Small intestine (tissue), 7 donors: ENCODE measurements around the gene AFF2. TPM values are rescaled to one million over a fixed set of nuclear protein-coding genes. Genes with fewer than 3 reads are reported as not detected.

ENCODE experiments used
- DNase-seq, 2 donors: peaks; one replicate each; pipeline versions ENCODE4 v3.0.0 to v3.0.0-alpha.2; 2013
- FAIRE-seq: peaks from 2 replicates; lab custom pipeline; 2012; peaks lifted over from hg19 to GRCh38; lab: Jason Lieb, UNC
- H3K27ac ChIP-seq, 3 donors: one replicate each; pipeline ENCODE4 v1.5.1; 2013; ENCODE audit warnings: low read length in 2 of 3, mild to moderate bottlenecking in 2 of 3, control low read depth in 1 of 3, inconsistent platforms in 1 of 3, low read depth in 1 of 3, moderate library complexity in 1 of 3
- H3K27me3 ChIP-seq, 3 donors: one replicate each; pipeline ENCODE4 v1.6.1; 2013; ENCODE audit warnings: low read length in 3 of 3, inconsistent platforms in 1 of 3; ENCODE audit not compliant: control insufficient read depth in 3 of 3, insufficient read depth in 3 of 3
- H3K36me3 ChIP-seq, 3 donors: one replicate each; pipeline ENCODE4 v1.6.1; 2013; ENCODE audit warnings: low read length in 3 of 3, inconsistent platforms in 1 of 3, low read depth in 1 of 3, mild to moderate bottlenecking in 1 of 3, moderate library complexity in 1 of 3; ENCODE audit not compliant: control insufficient read depth in 3 of 3, insufficient read depth in 2 of 3
- H3K4me1 ChIP-seq, 3 donors: one replicate each; pipeline ENCODE4 v1.6.1; 2013; ENCODE audit warnings: low read length in 2 of 3, inconsistent platforms in 1 of 3, low read depth in 1 of 3, mild to moderate bottlenecking in 1 of 3, moderate library complexity in 1 of 3; ENCODE audit not compliant: control insufficient read depth in 3 of 3, insufficient read depth in 2 of 3
- H3K4me3 ChIP-seq, 3 donors: one replicate each; pipeline ENCODE4 v1.5.1; 2013; ENCODE audit warnings: low read length in 3 of 3, control low read depth in 1 of 3, inconsistent platforms in 1 of 3, low read depth in 1 of 3, mild to moderate bottlenecking in 1 of 3, moderate library complexity in 1 of 3
- H3K9me3 ChIP-seq, 2 donors: one replicate each; pipeline ENCODE4 v1.6.1; 2013; ENCODE audit warnings: low read depth in 1 of 2, low read length in 1 of 2; ENCODE audit not compliant: control insufficient read depth in 2 of 2, insufficient read depth in 1 of 2
- WGBS, 3 donors: extraction: QIAGEN DNeasy Blood & Tissue Kit; methylation state at CpG; one replicate each; pipeline ENCODE4 v1.1.7; 2013; 5-methylcytosine and 5-hydroxymethylcytosine counted together
- polyA plus RNA-seq, 4 donors: library from polyadenylated mRNA; stranded (reverse) in 3 of 4; unstranded in 1 of 4; fragments of 200-250 nt in 3 of 4; fragments of 120-200 nt in 1 of 4; gene quantifications; one replicate each; pipeline versions ENCODE4 v1.2.1 to v1.2.3, GENCODE V29; 2013
- donor health status: healthy with polysubstance abuse.
- donor health status: control.
- donor health status: control.
- donor health status: Bipolar disorder and iron deficiency.
- donor health status: healthy.

Gene AFF2
- polyA plus RNA-seq, 4 donors, result 0.34 to 1.2 TPM; not detected in 2

- Histone ChIP-seq H3K4me3 (no peak overlapping the region), H3K27ac (no peak overlapping the region), H3K4me1 (no peaks in the 10 kb centered on the region), H3K27me3 (no peaks in the 10 kb centered on the region), H3K9me3 (no peaks in the 10 kb centered on the region), H3K36me3 (no peaks in the 10 kb centered on the region)
- WGBS, 3 donors, result 68 to 91% (median 80%) methylated on average over 3 of the region's 3 CpGs
- FAIRE-seq (no peak), DNase-seq (no peak)
Measured at GRCh38 chrX:149006235-149006634, 505.8 kb downstream of the AFF2 start.

GRCh38 chrX:149007423-149007822 is 507.0 kb downstream of the AFF2 start:
- Histone ChIP-seq H3K36me3 (no peaks in the 10 kb centered on the region), H3K27ac (no peak overlapping the region), H3K4me3 (no peak overlapping the region), H3K4me1 (no peaks in the 10 kb centered on the region), H3K9me3 (no peaks in the 10 kb centered on the region), H3K27me3 (no peaks in the 10 kb centered on the region)
- DNase-seq (no peak), FAIRE-seq (no peak)
- WGBS, 3 donors, result 40 to 50% (median 47%) methylated on average over 4 of the region's 4 CpGs

- no peak for FAIRE-seq
- no peak overlapping the region for H3K4me3 ChIP-seq
- H3K36me3 ChIP-seq, result no peaks in the 10 kb centered on the region
- H3K27ac ChIP-seq, result peak overlapping the region in 1 of 3 donors; percentile 42
- peak; percentile 22 to 55 for DNase-seq
- no peaks in the 10 kb centered on the region for H3K27me3 ChIP-seq
- H3K9me3 ChIP-seq, result no peaks in the 10 kb centered on the region
- WGBS, 3 donors, result 5 to 47% (median 15%) methylated on average over 4 of the region's 4 CpGs
- no peaks in the 10 kb centered on the region for H3K4me1 ChIP-seq
Measured at GRCh38 chrX:149010013-149010852, 509.8 kb downstream of the AFF2 start.

GRCh38 chrX:149010853-149011224 is 510.4 kb downstream of the AFF2 start:
- H3K4me3 ChIP-seq, result no peak overlapping the region
- WGBS, 3 donors, result 8 to 55% (median 19%) methylated on average over 5 of the region's 5 CpGs
- no peaks in the 10 kb centered on the region for H3K27me3 ChIP-seq
- no peaks in the 10 kb centered on the region for H3K9me3 ChIP-seq
- H3K4me1 ChIP-seq, result no peaks in the 10 kb centered on the region
- FAIRE-seq (no peak), DNase-seq (peak; percentile 1 to 44)
- peak overlapping the region in 1 of 3 donors; percentile 42 for H3K27ac ChIP-seq
- no peaks in the 10 kb centered on the region for H3K36me3 ChIP-seq

GRCh38 chrX:149013081-149013480 is 512.7 kb downstream of the AFF2 start:
- Histone ChIP-seq H3K27ac (no peak overlapping the region), H3K36me3 (no peaks in the 10 kb centered on the region), H3K4me3 (no peak overlapping the region), H3K27me3 (no peaks in the 10 kb centered on the region), H3K9me3 (no peaks in the 10 kb centered on the region), H3K4me1 (no peaks in the 10 kb centered on the region)
- no peak for FAIRE-seq
- DNase-seq, result no peak
- WGBS, 3 donors, result 77 to 97% (median 91%) methylated on average over 2 of the region's 2 CpGs

GRCh38 chrX:149021159-149021558 is 520.7 kb downstream of the AFF2 start:
- 72 to 80% (median 72%) methylated on average over 2 of the region's 2 CpGs for WGBS, 3 donors
- no peaks in the 10 kb centered on the region for H3K9me3 ChIP-seq
- H3K36me3 ChIP-seq, result no peaks in the 10 kb centered on the region
- DNase-seq (no peak), FAIRE-seq (no peak)
- H3K4me3 ChIP-seq, result no peak overlapping the region
- no peaks in the 10 kb centered on the region for H3K27me3 ChIP-seq
- no peaks in the 10 kb centered on the region for H3K4me1 ChIP-seq
- H3K27ac ChIP-seq, result no peak overlapping the region

- 48 to 75% (median 61%) methylated on average over 2 of the region's 2 CpGs for whole genome bisulfite sequencing, 3 donors
- no peaks in the 10 kb centered on the region for H3K36me3 ChIP-seq
- no peak overlapping the region for H3K27ac ChIP-seq
- H3K4me3 ChIP-seq, result no peak overlapping the region
- FAIRE-seq, result no peak
- no peaks in the 10 kb centered on the region for H3K4me1 ChIP-seq
- DNase-seq, result no peak
- H3K27me3 ChIP-seq, result no peaks in the 10 kb centered on the region
- no peaks in the 10 kb centered on the region for H3K9me3 ChIP-seq
Measured at GRCh38 chrX:149022485-149022884, 522.1 kb downstream of the AFF2 start.

- 54 to 89% (median 72%) methylated on average over 2 of the region's 2 CpGs for WGBS, 3 donors
- H3K36me3 ChIP-seq, result no peaks in the 10 kb centered on the region
- no peak overlapping the region for H3K4me3 ChIP-seq
- no peaks in the 10 kb centered on the region for H3K9me3 ChIP-seq
- DNase-seq (no peak), FAIRE-seq (no peak)
- no peak overlapping the region for H3K27ac ChIP-seq
- H3K4me1 ChIP-seq, result no peaks in the 10 kb centered on the region
- no peaks in the 10 kb centered on the region for H3K27me3 ChIP-seq
Measured at GRCh38 chrX:149032449-149032848, 532.0 kb downstream of the AFF2 start.
